GM19397 (cell line): Measurements from ENCODE around the gene EXOSC3.
"Not testable (repeated sequence)": the region's sequence is repeated elsewhere in the genome, so short reads cannot be mapped to it uniquely, and the experiment has no call there.

Source experiments
- ATAC-seq: cut with Tn5 transposase; IDR thresholded peaks from one replicate; pipeline ENCODE4 v1.9.1; 2021; ENCODE audit warnings: mild to moderate bottlenecking, moderate library complexity; ENCODE audit not compliant: unreplicated experiment

EXOSC3 gene

DNA sequence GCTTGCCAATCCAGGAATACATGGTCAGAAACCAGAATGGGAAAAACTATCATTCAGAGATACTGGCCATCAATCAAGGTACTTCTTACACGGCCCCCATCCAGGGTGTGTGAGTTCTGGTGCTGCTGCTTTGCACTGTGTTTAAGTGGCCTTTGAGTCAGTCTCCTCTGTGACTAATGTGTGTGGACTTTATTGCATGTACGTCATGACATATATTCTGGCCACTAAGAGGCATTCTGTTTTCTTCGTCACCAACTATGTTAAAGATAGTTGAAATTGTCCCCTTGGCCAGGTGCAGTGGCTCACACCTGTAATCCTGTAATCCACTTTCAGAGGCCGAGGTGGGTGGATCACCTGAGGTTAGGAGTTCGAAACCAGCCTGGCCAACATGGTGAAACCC, 8.5 kb downstream of the EXOSC3 start:
- ATAC-seq: no peak

DNA sequence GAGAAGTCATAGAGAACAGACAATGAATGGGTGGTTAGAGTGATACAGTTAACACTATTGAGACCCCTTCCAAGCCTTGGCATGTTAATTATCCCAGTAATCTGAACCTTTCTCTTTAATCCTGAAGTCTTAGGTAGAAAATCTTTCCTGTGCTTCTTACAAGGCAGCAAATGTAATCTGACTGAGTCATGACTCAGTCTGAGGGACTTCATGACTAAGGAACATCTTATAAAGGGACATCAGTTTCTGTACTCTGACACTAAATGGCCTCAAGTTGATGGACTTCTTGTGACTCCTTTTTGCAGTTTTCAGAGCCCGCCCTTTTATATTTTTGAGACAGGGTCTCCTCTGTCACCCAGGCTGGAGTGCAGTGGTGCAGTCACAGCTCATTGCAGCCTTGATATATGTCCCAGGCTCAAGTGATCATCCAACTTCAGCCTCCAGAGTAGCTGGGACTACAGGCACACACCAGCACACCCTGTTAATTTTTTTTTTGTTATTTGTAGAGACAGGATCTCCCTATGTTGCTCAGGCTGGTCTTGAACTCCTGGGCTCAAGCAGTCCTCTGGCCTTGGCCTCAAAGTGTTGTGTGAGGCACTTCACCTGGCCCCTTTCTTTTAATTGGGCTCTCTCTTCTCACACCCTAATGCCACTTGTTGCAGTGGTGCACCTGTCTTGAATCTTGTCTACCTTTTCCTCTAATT, 9.5 kb downstream of the EXOSC3 start:
- ATAC-seq: no peak

DNA sequence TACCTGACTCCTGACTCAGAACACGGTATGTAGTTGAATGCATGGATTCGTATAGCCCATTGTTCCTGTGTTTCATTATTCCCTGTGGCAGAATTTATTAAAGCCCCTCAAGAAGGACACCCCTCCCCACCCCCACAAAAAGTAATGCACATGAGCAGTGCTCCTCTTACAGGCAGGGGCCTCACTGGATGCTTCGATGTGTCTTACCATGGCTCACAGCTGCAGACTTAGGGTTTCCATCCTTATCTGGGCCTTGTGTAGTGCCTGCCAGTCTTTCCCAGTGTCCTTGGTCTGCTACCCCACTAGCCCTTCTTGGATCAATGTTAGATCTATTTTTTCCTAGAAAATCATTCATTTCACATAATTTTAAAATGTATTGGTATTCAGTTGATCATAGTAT, 14.9 kb downstream of the EXOSC3 start:
- ATAC-seq: no peak

DNA sequence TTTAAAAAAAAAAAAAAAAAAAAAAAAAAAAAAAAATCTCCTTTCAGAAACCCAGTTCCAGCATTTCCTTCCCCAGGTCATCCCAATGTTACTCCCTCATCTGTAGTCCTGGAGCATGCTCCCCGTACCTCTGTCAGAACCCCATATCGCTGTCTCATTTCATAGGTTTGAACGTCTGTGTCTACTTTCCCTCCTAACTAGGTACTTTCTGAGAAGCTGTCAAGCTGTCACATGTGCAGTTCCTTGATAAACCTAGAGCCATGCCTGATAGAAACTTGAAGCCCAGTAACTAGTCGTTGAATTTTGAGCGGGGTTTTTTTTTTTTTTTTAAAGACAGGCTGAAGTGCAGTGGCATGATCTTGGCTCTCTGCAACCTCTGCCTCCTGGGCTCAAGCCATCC, 15.6 kb downstream of the EXOSC3 start:
- no peak for ATAC-seq

DNA sequence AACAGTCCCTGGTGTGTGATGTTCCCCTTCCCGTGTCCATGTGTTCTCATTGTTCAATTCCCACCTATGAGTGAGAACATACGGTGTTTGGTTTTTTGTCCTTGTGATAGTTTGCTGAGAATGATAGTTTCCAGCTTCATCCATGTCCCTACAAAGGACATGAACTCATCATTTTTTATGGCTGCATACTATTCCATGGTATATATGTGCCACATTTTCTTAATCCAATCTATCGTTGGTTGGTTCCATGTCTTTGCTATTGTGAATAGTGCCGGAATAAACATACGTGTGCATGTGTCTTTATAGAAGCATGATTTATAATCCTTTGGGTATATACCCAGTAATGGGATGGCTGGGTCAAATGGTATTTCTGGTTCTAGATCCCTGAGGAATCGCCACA, 19.6 kb downstream of the EXOSC3 start:
- ATAC-seq: not testable (repeated sequence)

DNA sequence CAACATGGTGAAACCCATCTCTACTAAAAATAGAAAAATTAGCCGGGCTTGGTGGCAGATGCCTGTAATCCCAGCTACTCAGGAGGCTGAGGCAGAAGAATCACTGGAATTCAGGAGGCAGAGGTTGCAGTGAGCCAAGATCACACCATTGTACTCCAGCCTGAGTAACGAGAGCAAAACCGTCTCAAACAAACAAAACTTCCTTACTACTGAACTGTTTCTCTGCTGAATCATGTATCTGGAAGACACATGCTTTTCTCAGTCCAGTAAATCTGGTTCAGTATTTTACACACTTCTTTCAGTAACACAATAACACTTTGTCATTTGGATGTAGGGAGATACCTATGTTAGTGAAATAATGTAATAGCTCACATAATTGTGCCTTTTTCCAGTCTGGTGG, 23.4 kb downstream of the EXOSC3 start:
- no peak for ATAC-seq

DNA sequence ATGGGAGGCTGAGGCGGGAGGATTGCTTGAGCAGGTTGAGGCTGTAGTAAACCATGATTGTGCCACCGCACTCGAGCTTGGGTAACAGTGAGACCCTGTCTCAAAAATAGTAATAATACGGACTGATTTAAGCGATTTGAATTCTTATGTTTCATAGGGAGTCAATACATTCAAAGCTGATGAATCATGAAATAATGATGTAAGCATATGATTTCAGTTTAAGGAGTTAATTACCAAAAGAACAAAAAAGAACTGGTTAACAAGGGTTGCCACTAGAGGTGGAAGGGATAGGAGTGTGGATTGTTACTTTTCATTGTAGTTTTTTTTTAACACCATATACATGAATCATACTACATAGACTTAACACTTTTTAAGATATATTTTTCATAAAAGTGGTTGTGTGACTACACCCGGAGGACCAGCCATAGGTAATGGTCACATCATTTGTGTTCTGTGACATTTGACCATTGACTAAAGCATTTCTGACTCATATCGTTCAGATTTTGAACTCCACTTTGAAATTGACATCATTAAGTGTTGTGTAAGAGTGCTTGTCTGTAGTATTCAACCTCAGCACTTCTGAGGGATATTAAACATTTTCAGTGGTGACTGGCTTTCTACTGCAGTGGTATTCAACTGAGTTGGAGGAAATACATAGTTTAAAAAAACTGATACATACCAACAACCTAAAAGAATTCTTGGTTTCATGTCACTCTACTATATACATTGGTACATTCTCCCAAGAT, 24.3 kb downstream of the EXOSC3 start:
- no peak for ATAC-seq

DNA sequence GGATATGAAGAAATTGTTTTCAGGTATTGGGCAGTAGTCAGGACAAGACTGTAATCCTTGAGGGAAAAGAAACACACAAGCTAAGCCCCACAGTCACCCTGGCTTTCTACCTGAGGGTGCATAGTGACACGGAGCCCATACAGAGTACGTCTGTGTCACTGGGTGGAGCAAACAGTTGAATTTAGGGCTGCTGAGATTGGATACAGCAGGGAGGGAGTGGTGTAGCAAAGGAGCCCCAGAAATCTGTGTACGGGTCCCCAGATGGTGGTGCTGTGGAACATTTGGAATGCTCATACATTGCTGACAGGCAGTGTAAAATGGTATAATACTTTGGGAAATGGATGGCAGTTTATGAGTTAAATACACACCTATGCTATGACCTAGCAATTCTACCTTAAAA, 26.1 kb downstream of the EXOSC3 start:
- ATAC-seq: no peak

DNA sequence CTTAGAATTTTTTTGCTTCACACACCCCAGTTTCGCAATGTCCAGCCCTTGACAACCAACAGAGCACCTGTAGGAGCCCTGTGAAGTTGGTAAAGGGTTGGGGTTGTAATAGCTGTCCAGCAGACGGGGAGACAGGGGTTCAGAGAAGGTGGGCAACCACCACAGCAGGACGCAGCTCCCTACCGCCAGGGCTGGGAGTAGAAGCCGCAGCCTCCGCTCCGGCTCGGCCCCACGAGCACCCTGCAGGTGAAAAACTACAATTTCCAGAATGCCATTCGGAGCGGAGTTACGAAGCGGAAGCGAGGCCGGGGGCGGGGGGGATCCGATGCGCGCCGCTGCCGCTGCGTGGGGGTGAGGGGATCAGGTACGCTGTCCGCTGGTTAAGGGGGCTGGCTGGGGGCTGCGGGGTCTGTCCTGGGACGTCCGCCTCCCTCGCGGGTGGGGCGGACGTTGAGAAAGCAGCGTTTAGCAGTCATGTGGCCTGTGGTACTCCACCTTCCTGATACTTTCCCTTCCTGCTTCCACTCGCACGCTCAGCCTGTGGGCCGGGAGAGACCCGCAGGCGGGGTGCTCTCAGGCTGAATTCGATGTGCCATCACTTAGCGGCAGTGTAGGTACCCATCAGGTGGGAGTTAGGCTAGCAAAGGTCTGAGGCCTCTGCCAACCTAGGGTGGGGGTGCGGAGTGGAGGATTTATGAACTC, 31.2 kb downstream of the EXOSC3 start, which contains the start of gene TRMT10B:
Gene TRMT10B (plus strand): TSS at position 317 of the 702 bp plus-strand sequence. CDS start 8,127 bp downstream, outside the sequence.
- peak; percentile 90 for ATAC-seq

DNA sequence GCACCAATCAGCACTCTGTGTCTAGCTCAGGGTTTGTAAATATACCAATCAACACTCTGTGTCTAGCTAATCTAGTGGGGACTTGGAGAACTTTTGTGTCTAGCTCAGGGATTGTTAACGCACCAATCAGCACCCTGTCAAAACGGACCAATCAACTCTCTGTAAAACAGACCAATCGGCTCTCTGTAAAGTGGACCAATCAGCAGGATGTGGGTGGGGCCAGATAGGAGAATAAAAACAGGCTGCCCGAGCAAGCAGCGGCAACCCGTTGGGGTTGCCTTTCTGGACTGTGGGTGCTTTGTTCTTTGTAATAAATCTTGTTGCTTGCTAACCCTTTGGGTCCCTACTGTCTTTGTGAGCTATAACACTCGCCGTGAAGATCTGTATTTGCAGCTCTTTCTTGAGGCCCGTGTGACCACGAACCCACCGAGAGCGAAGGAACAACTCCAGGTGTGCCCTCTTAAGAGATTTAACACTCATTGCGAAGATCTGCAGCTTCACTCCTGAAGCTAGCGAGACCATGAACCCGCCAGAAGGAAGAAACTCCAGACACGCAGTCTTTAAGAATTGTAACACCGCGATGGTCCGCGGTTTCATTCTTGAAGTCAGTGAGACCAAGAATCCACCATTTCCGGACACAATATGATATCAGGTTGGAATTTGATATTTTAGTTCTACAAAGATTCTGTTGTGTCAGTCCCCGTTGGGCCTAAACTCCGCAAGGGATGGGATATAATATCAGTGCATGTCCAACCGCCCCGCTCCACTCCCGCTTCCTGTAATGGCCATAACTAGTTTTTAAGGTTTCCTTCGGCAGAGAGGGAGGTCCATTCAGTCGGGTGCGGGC, 32.0 kb downstream of the EXOSC3 start:
- no peak for ATAC-seq

DNA sequence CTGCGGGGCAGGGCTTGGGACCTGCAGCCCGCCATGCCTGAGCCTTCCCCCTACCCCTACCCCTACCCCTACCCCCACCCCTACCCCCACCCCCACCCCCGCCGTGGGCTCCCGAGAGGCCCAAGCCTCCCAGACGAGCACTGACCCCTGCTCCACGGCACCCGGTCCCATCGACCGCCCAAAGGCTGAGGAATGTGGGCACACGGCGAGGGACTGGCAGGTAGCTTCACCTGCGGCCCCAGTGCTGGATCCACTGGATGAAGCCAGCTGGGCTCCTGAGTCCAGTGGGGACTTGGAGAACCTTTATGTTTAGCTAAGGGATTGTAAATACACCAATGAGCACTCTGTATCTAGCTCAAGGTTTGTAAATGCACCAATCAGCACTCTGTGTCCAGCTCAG, 32.8 kb downstream of the EXOSC3 start:
- ATAC-seq: not testable (repeated sequence)

DNA sequence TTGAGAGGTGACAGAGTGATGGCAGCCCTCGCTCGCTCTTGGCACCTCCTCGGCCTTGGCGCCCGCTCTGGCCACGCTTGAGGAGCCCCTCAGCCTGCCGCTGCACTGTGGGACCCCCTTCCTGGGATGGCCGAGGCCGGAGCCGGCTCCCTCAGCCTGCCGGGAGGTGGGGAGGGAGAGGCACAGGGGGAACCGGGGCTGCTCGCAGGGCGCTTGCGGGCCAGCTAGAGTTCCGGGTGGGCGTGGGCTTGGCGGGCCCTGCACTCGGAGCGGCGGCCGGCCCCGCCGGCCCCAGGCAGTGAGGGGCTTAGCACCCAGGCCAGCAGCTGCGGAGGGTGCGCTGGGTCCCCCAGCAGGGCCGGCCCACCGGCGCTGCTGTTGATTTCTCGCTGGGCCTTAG, 33.2 kb downstream of the EXOSC3 start:
- not testable (repeated sequence) for ATAC-seq

DNA sequence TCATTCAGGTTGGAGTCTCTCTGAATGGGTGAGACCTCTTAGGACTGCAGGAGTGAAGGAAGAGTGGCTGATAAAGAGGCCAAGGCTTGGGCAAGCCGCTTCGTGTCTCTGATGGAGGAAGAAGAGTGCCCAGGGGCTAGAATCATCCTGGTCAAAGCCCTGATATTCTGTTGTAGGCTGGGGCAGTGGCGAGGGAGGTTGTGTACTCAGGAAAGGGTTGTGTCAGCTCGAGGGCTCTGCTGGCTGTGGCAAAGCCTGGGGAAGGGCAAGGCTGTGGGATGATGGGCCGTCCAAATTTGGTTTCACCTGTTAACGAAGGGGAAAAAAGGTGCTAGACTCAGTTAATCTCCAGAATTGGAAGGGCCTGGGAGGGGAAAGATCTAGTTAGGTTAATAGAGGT, 33.7 kb downstream of the EXOSC3 start:
- no peak for ATAC-seq

DNA sequence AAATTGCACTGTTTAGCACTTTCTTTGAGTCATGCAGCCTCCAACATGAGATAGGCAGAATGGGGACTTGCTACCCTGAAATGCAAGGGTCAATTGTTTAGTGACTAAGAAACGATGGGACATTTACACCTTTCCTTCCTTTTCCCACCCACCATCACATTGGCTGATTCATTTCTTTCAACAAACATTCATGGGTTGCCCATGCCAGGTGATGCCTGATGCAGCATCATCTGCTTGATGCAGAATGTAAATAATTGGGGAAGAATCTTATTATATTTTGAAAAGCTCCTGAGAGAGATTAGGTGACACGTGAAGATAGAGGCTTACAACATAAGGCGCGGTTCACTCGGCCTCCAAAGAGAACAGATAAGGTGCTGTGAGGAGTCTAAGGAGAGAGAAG, 35.7 kb downstream of the EXOSC3 start:
- ATAC-seq: no peak

DNA sequence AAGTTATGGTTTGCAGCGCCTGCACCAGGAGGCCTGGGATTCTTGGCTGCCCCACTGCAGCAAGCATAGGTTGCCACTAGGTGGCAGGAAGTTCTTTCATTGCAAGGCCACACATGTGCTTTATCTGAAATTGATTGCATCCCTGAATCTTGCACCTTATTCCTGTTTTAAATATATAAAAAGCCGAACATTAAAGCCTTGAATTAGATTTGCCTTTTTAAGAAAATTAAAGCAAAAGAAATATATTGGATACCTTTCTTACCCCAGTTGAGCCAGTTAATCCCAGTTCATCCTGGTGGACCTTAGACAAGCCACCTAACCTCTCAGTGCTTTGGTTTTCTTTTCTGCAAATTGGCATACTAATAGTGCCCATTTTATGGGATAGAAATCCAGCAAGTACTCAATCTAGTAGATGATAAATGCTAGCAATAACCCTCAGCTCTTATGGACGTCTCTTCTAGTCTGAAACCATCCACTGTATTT, 37.6 kb downstream of the EXOSC3 start:
- ATAC-seq: peak; percentile 76

DNA sequence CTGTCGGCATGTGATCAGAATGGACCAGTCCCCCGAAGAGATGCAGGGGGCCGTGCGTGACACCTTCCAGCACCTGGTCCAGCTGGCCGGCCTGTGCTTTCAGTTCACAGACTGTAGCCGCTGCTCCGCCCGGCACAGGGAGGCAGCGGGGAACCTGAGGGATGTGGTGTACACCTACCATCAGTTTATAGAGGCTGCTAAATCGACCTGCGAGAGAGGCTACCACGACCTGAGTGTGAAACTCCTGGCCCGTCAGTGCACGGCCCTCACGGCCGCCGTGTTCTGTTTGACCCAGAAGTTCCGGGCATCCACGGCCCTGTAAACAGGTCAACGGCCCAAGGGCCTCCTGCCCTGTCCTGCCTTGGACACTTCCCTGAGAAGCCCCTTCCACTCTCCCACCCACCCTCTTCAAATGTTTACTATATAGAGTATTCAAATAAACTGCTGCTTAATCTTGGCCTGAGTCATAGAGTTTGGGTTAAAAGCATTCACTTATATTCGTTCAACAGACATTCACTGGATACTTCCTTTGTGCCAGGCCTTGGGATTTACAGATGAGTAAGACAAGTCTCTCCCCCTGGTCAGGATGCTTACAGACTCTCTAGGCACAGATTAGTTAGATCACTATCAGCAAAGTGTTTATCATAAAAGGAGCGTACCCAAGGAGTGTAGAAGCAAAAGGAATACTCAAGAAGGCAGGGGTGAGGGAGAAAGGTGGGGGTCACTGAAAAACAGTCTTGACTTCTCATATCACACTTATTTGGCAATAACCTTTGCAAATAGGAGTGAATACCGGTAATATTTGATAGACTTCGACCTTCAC, 38.2 kb downstream of the EXOSC3 start:
- ATAC-seq: peak; percentile 15

DNA sequence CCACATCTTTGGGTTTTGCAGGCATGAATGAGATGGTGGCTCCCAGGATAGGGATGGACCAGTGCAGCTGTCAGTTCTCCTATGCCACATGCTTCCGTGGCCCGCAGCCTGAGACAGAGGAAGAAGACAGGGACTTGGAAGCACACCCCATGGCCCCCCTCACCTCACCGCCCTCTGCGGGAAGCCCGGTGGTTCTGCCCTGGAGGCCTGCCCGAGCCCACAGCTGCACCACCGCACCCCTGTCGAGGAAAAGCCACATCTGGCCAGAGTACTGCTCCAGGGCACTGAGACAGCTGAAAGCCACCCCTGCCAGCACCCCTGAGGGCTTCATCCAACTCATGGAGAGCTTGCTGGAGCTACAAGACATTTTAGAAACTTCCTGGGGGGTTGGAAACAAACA, 38.9 kb downstream of the EXOSC3 start:
- ATAC-seq: no peak

DNA sequence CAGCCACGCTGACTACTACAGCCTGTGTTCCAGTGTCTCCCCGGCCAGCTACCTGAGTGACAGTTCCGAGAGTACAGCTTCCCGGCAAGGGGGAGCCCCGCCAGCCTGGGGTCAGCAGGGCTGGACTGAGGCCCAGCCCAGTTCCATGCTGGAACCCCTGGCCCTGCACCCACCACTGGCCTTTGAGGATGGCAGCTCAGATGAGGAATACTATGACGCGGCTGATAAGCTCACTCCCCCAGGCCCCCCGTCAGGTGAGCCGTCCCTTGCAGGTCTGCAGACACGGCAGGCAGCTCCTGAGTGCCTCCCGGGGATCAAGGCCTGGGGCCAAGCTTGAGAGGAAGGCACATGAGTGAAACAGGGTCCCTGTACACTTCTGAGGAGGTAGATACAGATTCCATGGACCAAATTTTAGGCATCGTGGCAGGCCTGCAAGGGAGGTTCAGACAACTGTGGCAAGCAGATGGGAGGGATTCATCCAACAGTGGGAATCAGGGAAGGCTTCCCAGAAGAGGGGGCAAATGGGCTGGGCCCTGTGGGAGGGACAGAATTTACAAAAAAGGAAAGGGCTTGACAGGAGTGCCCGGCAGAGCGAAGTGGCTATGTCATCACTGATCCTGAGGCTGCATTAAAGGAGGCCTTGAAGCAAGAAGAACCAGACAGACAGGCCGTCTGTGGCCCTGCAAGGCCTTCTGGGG, 44.1 kb downstream of the EXOSC3 start:
- ATAC-seq: no peak

DNA sequence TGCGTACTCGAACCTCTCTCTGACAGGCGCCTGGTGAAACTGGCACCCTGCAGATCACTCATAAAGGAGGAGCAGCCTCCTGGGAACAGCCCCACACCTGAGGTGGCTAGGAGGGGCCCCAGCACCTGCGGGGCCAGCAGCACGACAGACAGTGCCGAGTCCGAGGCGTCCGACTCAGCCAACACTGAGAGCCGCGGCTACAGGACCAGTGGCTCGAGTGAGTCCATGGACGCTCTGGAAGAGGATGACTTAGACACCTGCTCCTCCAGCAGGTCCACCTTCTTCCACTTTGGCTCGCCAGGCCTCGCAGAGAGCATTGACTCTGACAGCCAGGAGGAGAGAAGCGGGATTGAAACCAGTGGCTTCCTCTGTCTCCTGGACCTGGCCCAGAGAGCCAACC, 44.7 kb downstream of the EXOSC3 start:
- ATAC-seq: no peak
